ENCODE data around the gene AK5.

AK5 gene

DNA sequence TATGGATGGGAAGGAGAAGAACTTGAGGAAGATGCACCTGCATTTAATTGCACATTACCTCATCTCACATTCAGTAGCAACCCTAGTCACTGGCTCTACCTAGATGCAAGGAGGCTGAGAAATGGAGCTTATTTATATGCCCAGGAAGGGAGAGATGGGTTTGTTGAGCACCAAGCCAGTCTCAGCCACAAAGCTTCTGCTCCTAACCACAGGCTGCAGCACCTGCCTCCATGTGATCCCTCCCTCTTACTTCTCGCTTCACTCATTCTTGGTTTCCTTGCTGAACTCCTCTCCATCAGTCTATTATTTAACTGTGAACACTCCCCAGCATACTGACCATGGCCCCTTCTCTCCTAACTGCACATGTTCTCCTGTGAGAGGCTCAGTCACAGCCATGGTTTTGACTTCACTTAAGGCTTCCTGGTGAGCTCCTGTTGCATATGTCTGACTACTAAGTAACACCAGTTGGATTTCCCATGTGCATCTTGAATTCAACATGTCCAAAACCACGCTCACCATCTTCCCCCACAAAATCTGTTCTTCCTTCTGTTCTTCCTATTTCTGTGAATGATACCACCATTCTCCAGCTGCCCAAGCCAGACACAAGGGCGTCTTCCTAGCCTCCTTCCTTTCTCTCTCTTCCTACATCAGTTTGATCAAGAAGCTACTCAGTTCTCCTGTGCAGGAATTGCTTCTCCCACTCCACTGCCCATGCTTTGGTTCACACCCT, 139.8 kb downstream of the AK5 start:
- Histone ChIP-seq H3K4me1 (ENCODE audit: insufficient read depth, low read length, poor library complexity, severe bottlenecking) (peaks cover 7% of the 10 kb centered on the region), H3K36me3 (ENCODE audit: insufficient read depth, low read length) (no peaks in the 10 kb centered on the region), H2AFZ (ENCODE audit: low read length) (no peak overlapping the region), H3K79me2 (ENCODE audit: insufficient read depth, low read length) (no peaks in the 10 kb centered on the region), H3K4me2 (ENCODE audit: low read depth, low read length, poor library complexity, severe bottlenecking) (peak overlapping the region; percentile 7), H3K4me3 (ENCODE audit: low read length, poor library complexity, severe bottlenecking) (no peak overlapping the region), H3F3A (ENCODE audit: low read depth) (no peaks in the 10 kb centered on the region), H4K20me1 (ENCODE audit: insufficient read depth, low read length, poor library complexity, severe bottlenecking) (no peaks in the 10 kb centered on the region), H3K9ac (ENCODE audit: low read depth, low read length, poor library complexity, severe bottlenecking) (no peak overlapping the region), H3K9me3 (ENCODE audit: insufficient read depth, low read depth, low read length) (no peaks in the 10 kb centered on the region), H3K9me2 (replicated peaks; ENCODE audit: low read depth, low read length) (no peaks in the 10 kb centered on the region), H3K27me3 (ENCODE audit: insufficient read depth, low read length, poor library complexity, severe bottlenecking) (no peaks in the 10 kb centered on the region)
- TF ChIP-seq, protein P1, sequence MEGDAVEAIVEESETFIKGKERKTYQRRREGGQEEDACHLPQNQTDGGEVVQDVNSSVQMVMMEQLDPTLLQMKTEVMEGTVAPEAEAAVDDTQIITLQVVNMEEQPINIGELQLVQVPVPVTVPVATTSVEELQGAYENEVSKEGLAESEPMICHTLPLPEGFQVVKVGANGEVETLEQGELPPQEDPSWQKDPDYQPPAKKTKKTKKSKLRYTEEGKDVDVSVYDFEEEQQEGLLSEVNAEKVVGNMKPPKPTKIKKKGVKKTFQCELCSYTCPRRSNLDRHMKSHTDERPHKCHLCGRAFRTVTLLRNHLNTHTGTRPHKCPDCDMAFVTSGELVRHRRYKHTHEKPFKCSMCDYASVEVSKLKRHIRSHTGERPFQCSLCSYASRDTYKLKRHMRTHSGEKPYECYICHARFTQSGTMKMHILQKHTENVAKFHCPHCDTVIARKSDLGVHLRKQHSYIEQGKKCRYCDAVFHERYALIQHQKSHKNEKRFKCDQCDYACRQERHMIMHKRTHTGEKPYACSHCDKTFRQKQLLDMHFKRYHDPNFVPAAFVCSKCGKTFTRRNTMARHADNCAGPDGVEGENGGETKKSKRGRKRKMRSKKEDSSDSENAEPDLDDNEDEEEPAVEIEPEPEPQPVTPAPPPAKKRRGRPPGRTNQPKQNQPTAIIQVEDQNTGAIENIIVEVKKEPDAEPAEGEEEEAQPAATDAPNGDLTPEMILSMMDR (conservative IDR thresholded peaks at IDR 0.05; ENCODE audit: low read length) = no peak
- TF ChIP-seq EZH2phosphoT487 (IDR thresholded peaks at IDR 0.05; ENCODE audit: borderline replicate concordance) = no peak

DNA sequence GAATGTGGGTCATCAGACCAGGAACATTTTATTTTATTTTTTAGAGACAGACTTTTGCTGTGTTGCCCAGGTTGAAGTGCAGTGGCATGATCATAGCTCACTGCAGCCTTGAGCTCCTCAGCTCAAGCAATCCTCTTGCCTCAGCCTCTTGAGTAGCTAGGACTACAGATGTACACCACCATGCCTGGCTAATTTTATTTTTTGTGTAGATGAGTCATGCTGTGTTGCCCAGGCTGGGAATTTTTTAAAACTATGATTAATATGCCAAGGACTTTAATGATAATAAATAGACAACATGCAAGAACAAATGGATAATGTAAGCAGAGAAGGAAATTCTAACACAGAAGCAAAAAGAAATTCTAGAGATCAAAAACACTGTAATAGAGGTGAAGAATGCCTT, 142.4 kb downstream of the AK5 start:
- H3K9me2 ChIP-seq (replicated peaks; ENCODE audit: low read depth, low read length) = no peaks in the 10 kb centered on the region
- H2AFZ ChIP-seq (ENCODE audit: low read length) = no peak overlapping the region
- no peak overlapping the region for H3K4me2 ChIP-seq (ENCODE audit: low read depth, low read length, poor library complexity, severe bottlenecking)
- peaks cover 7% of the 10 kb centered on the region for H3K4me1 ChIP-seq (ENCODE audit: insufficient read depth, low read length, poor library complexity, severe bottlenecking)
- H3K9ac ChIP-seq (ENCODE audit: low read depth, low read length, poor library complexity, severe bottlenecking) = no peak overlapping the region
- TF ChIP-seq EZH2phosphoT487 (IDR thresholded peaks at IDR 0.05; ENCODE audit: borderline replicate concordance) = no peak
- TF ChIP-seq, protein P1 (conservative IDR thresholded peaks at IDR 0.05; ENCODE audit: low read length) = no peak
- H3K79me2 ChIP-seq (ENCODE audit: insufficient read depth, low read length) = no peaks in the 10 kb centered on the region
- no peak overlapping the region for H3K4me3 ChIP-seq (ENCODE audit: low read length, poor library complexity, severe bottlenecking)
- H3K27me3 ChIP-seq (ENCODE audit: insufficient read depth, low read length, poor library complexity, severe bottlenecking) = no peaks in the 10 kb centered on the region
- no peaks in the 10 kb centered on the region for H3K36me3 ChIP-seq (ENCODE audit: insufficient read depth, low read length)
- H3K9me3 ChIP-seq (ENCODE audit: insufficient read depth, low read depth, low read length) = peaks cover 6% of the 10 kb centered on the region; the same call in 1 of the 2 replicates
- H4K20me1 ChIP-seq (ENCODE audit: insufficient read depth, low read length, poor library complexity, severe bottlenecking) = no peaks in the 10 kb centered on the region
- no peaks in the 10 kb centered on the region for H3F3A ChIP-seq (ENCODE audit: low read depth)

DNA sequence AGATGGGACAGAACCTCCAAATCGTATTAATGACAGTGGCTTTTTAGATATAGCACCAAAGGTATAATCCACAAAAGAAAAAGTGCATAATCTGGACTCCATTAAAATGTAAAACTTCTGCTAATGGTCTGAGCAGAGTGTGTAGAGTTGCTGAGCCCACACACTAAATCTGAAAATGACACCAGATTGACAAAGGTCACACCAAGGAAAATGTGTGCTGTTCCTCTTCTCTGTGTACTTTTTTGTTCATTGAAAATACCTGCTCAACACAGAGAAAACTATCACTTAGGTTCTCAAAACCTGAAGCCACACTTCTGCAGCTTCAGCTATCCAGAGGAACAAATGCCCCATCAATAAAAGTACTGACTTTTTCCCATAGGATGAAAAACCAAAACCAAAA, 146.2 kb downstream of the AK5 start:
- H3K9ac ChIP-seq (ENCODE audit: low read depth, low read length, poor library complexity, severe bottlenecking) = no peak overlapping the region

More for the DNA sequence above, 146.2 kb downstream of the AK5 start:
- no peaks in the 10 kb centered on the region for H4K20me1 ChIP-seq (ENCODE audit: insufficient read depth, low read length, poor library complexity, severe bottlenecking)
- H3K4me3 ChIP-seq (ENCODE audit: low read length, poor library complexity, severe bottlenecking) = no peak overlapping the region
- H3K79me2 ChIP-seq (ENCODE audit: insufficient read depth, low read length) = no peaks in the 10 kb centered on the region
- no peaks in the 10 kb centered on the region for H3K36me3 ChIP-seq (ENCODE audit: insufficient read depth, low read length)
- no peak overlapping the region for H2AFZ ChIP-seq (ENCODE audit: low read length)
- H3K27me3 ChIP-seq (ENCODE audit: insufficient read depth, low read length, poor library complexity, severe bottlenecking) = no peaks in the 10 kb centered on the region
- no peaks in the 10 kb centered on the region for H3K9me2 ChIP-seq (replicated peaks; ENCODE audit: low read depth, low read length)
- peaks cover 6% of the 10 kb centered on the region; the same call in 1 of the 2 replicates for H3K9me3 ChIP-seq (ENCODE audit: insufficient read depth, low read depth, low read length)
- TF ChIP-seq EZH2phosphoT487 (IDR thresholded peaks at IDR 0.05; ENCODE audit: borderline replicate concordance) = no peak
- TF ChIP-seq, protein P1 (conservative IDR thresholded peaks at IDR 0.05; ENCODE audit: low read length) = no peak
- peaks cover 17% of the 10 kb centered on the region for H3K4me1 ChIP-seq (ENCODE audit: insufficient read depth, low read length, poor library complexity, severe bottlenecking)
- H3K4me2 ChIP-seq (ENCODE audit: low read depth, low read length, poor library complexity, severe bottlenecking) = no peak overlapping the region
- H3F3A ChIP-seq (ENCODE audit: low read depth) = no peaks in the 10 kb centered on the region

All from Loucy (cell line).